K562 (cell line): ENCODE results near the gene DCST1. TPM values are rescaled to one million over a fixed set of nuclear protein-coding genes. Genes with fewer than 3 reads are reported as not detected.

ENCODE experiments used
- BCOR ChIP-seq: fragments of 450-650 bp; IDR thresholded peaks from 2 replicates; pipeline ENCODE4 v1.6.1; 2016
- CAMTA2 ChIP-seq: fragments of 250-450 bp; sonication (Bioruptor Pico); conservative IDR thresholded peaks from 2 replicates; pipeline ENCODE4 v1.5.1; 2022
- CCAR2 ChIP-seq: fragments of 200-400 bp; formaldehyde crosslinking; IDR thresholded peaks from 2 replicates; pipeline ENCODE4 v1.6.1; 2017; ENCODE audit warnings: mild to moderate bottlenecking, low read depth, low read length
- CCNT2 ChIP-seq: IDR thresholded peaks from 2 replicates; pipeline ENCODE4 v1.6.1; 2011; ENCODE audit warnings: borderline replicate concordance, low read depth, mild to moderate bottlenecking, moderate library complexity, mixed read lengths, low read length; ENCODE audit not compliant: insufficient read length; ENCODE audit errors: extremely low read depth
- GABPA ChIP-seq: fragments of 200-800 bp; sonication (Bioruptor generic); conservative IDR thresholded peaks from 2 replicates; pipeline ENCODE4 v1.6.1; 2016; ENCODE audit warnings: low read depth, missing genetic modification characterization, missing compliant biosample characterization
- ILF3 ChIP-seq: fragments of 450-650 bp; IDR thresholded peaks from 2 replicates; pipeline ENCODE4 v1.6.1; 2018; ENCODE audit warnings: antibody characterized with exemption, mild to moderate bottlenecking, moderate library complexity, borderline replicate concordance
- LCOR ChIP-seq: sonication (generic); formaldehyde crosslinking; IDR thresholded peaks from 2 replicates; pipeline ENCODE4 v1.8.0; 2022; ENCODE audit warnings: mild to moderate bottlenecking, missing genetic modification reagents
- MBD2 ChIP-seq: sonication (generic); IDR thresholded peaks from 2 replicates; pipeline ENCODE4 v1.6.1; 2016; ENCODE audit warnings: low read depth, borderline replicate concordance
- MTA3 ChIP-seq: fragments of 450-650 bp; formaldehyde crosslinking; IDR thresholded peaks from 2 replicates; pipeline ENCODE4 v1.6.1; 2017; ENCODE audit warnings: mild to moderate bottlenecking, borderline replicate concordance
- RBM22 ChIP-seq: fragments of 200-400 bp; formaldehyde crosslinking; IDR thresholded peaks from 2 replicates; pipeline ENCODE4 v1.6.1; 2018; ENCODE audit warnings: low read length, low read depth; ENCODE audit not compliant: poor library complexity, severe bottlenecking
- ZC3H11A ChIP-seq: IDR thresholded peaks from 2 replicates; pipeline ENCODE4 v1.6.1; 2012; ENCODE audit warnings: low read depth, low read length, improper control_type of control experiment
- ZNF23 ChIP-seq: fragments of 250-450 bp; sonication (Bioruptor Pico); IDR thresholded peaks from 2 replicates; pipeline ENCODE4 v1.4.0; 2020; ENCODE audit warnings: mild to moderate bottlenecking
- ZNF75A ChIP-seq: fragments of 450-650 bp; formaldehyde crosslinking; IDR thresholded peaks from 2 replicates; pipeline ENCODE4 v1.4.0; 2020; ENCODE audit warnings: mild to moderate bottlenecking
- polyA plus RNA-seq, 8 experiments: library from polyadenylated mRNA; depleted of rRNA in 4 of 8; stranded (reverse) in 5 of 8; unstranded in 3 of 8; fragments of >200 nt; fragmentation: Nextera tagmentation in 2 of 8; fragmentation: Illumina TruSeq in 1 of 8; extraction: Ambion mirVana in 2 of 8; extraction: Trizol in 1 of 8; gene quantifications; 2 replicates each; pipeline versions ENCODE4 v1.2.1 to v1.2.3, GENCODE V29; 2011 to 2014; ENCODE audit warnings: inconsistent platforms in 1 of 8, missing spikeins in 1 of 8
- total RNA-seq, 7 experiments: library from RNA; depleted of rRNA in 6 of 7; stranded (reverse); fragments of >200 nt in 6 of 7; fragmentation: Illumina TruSeq in 2 of 7; extraction: Trizol in 2 of 7; gene quantifications; 2 replicates each; pipeline versions ENCODE4 v1.2.1 to v1.2.3, GENCODE V29; 2011 to 2021; ENCODE audit warnings: low replicate concordance in 1 of 7
- TF ChIP-seq, protein P1 (sequence below): fragments of 250-450 bp; sonication (Bioruptor Pico); IDR thresholded peaks from 2 replicates; pipeline ENCODE4 v1.4.0; 2020; ENCODE audit warnings: mild to moderate bottlenecking, moderate library complexity, borderline replicate concordance
- TF ChIP-seq, protein P2 (sequence below), 3 experiments: IDR thresholded peaks in 2 of 3; conservative IDR thresholded peaks in 1 of 3; 2 replicates each; pipeline ENCODE4 v1.5.1; 2011 to 2012; ENCODE audit warnings: low read length in 3 of 3, mild to moderate bottlenecking in 3 of 3, control low read depth in 2 of 3, improper control_type of control experiment in 1 of 3, inconsistent platforms in 1 of 3, low read depth in 1 of 3, mixed read lengths in 1 of 3, moderate library complexity in 1 of 3; ENCODE audit not compliant: insufficient read depth in 2 of 3
- TF ChIP-seq, protein P3 (sequence below): fragments of 200-800 bp; sonication (Bioruptor generic); IDR thresholded peaks from 2 replicates; pipeline ENCODE4 v1.6.1; 2016; ENCODE audit warnings: missing genetic modification characterization, missing compliant biosample characterization
- TF ChIP-seq, protein P4 (sequence below): fragments of 450-650 bp; IDR thresholded peaks from 2 replicates; pipeline ENCODE4 v1.6.1; 2018; ENCODE audit warnings: mild to moderate bottlenecking, low read depth; ENCODE audit not compliant: partially characterized antibody

DCST1 gene
- total and polyA plus RNA-seq, 9 of the 15 experiments (the other 6 are each of a cell fraction or from before 2014, with no cell fraction given) = not detected

DNA sequence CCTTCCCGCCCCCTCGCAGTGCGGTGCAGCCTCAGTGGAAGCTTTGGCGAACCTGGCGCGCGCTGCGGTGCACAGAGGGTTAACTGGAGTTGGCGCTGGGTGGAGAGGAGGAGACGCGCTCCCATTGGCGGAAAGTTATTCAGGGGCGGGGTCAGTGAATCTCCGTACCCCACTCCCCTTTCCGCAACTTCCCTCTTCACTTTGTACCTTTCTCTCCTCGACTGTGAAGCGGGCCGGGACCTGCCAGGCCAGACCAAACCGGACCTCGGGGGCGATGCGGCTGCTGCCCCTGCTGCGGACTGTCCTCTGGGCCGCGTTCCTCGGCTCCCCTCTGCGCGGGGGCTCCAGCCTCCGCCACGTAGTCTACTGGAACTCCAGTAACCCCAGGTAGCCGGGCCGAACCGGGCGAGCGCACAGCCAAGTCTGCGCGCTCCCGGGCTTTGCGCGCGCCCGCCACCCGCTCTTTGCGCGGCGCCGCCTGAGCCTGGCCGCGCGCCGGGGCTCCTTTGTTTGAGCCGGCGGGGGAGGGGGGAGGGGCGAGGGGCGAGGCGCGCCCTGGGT, 30.0 kb downstream of the DCST1 start, which contains the start of gene EFNA4 (continued):
- TF ChIP-seq, protein P1, sequence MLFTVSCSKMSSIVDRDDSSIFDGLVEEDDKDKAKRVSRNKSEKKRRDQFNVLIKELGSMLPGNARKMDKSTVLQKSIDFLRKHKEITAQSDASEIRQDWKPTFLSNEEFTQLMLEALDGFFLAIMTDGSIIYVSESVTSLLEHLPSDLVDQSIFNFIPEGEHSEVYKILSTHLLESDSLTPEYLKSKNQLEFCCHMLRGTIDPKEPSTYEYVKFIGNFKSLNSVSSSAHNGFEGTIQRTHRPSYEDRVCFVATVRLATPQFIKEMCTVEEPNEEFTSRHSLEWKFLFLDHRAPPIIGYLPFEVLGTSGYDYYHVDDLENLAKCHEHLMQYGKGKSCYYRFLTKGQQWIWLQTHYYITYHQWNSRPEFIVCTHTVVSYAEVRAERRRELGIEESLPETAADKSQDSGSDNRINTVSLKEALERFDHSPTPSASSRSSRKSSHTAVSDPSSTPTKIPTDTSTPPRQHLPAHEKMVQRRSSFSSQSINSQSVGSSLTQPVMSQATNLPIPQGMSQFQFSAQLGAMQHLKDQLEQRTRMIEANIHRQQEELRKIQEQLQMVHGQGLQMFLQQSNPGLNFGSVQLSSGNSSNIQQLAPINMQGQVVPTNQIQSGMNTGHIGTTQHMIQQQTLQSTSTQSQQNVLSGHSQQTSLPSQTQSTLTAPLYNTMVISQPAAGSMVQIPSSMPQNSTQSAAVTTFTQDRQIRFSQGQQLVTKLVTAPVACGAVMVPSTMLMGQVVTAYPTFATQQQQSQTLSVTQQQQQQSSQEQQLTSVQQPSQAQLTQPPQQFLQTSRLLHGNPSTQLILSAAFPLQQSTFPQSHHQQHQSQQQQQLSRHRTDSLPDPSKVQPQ (CRISPR knock-in tag) = no peak
- peak; percentile 44 for TF ChIP-seq RBM22
- TF ChIP-seq, protein P2, sequence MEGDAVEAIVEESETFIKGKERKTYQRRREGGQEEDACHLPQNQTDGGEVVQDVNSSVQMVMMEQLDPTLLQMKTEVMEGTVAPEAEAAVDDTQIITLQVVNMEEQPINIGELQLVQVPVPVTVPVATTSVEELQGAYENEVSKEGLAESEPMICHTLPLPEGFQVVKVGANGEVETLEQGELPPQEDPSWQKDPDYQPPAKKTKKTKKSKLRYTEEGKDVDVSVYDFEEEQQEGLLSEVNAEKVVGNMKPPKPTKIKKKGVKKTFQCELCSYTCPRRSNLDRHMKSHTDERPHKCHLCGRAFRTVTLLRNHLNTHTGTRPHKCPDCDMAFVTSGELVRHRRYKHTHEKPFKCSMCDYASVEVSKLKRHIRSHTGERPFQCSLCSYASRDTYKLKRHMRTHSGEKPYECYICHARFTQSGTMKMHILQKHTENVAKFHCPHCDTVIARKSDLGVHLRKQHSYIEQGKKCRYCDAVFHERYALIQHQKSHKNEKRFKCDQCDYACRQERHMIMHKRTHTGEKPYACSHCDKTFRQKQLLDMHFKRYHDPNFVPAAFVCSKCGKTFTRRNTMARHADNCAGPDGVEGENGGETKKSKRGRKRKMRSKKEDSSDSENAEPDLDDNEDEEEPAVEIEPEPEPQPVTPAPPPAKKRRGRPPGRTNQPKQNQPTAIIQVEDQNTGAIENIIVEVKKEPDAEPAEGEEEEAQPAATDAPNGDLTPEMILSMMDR (IDR thresholded peaks at IDR 0.05 in 2 of 3, conservative IDR thresholded peaks at IDR 0.05 in 1 of 3; ENCODE audit: insufficient read depth in 2 of 3, low read depth in 1 of 3, low read length in 3 of 3) = no peak
- TF ChIP-seq LCOR = no peak
- TF ChIP-seq GABPA (tag) = peak; percentile 38; the same call in 1 of the 2 replicates
- peak; percentile 30; the same call in 1 of the 2 replicates for TF ChIP-seq BCOR
- TF ChIP-seq, protein P3, sequence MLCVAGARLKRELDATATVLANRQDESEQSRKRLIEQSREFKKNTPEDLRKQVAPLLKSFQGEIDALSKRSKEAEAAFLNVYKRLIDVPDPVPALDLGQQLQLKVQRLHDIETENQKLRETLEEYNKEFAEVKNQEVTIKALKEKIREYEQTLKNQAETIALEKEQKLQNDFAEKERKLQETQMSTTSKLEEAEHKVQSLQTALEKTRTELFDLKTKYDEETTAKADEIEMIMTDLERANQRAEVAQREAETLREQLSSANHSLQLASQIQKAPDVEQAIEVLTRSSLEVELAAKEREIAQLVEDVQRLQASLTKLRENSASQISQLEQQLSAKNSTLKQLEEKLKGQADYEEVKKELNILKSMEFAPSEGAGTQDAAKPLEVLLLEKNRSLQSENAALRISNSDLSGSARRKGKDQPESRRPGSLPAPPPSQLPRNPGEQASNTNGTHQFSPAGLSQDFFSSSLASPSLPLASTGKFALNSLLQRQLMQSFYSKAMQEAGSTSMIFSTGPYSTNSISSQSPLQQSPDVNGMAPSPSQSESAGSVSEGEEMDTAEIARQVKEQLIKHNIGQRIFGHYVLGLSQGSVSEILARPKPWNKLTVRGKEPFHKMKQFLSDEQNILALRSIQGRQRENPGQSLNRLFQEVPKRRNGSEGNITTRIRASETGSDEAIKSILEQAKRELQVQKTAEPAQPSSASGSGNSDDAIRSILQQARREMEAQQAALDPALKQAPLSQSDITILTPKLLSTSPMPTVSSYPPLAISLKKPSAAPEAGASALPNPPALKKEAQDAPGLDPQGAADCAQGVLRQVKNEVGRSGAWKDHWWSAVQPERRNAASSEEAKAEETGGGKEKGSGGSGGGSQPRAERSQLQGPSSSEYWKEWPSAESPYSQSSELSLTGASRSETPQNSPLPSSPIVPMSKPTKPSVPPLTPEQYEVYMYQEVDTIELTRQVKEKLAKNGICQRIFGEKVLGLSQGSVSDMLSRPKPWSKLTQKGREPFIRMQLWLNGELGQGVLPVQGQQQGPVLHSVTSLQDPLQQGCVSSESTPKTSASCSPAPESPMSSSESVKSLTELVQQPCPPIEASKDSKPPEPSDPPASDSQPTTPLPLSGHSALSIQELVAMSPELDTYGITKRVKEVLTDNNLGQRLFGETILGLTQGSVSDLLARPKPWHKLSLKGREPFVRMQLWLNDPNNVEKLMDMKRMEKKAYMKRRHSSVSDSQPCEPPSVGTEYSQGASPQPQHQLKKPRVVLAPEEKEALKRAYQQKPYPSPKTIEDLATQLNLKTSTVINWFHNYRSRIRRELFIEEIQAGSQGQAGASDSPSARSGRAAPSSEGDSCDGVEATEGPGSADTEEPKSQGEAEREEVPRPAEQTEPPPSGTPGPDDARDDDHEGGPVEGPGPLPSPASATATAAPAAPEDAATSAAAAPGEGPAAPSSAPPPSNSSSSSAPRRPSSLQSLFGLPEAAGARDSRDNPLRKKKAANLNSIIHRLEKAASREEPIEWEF (CRISPR knock-in tag) = no peak
- TF ChIP-seq, protein P4, sequence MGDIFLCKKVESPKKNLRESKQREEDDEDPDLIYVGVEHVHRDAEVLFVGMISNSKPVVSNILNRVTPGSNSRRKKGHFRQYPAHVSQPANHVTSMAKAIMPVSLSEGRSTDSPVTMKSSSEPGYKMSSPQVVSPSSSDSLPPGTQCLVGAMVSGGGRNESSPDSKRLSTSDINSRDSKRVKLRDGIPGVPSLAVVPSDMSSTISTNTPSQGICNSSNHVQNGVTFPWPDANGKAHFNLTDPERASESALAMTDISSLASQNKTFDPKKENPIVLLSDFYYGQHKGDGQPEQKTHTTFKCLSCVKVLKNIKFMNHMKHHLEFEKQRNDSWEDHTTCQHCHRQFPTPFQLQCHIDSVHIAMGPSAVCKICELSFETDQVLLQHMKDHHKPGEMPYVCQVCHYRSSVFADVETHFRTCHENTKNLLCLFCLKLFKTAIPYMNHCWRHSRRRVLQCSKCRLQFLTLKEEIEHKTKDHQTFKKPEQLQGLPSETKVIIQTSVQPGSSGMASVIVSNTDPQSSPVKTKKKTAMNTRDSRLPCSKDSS = no peak
- no peak for TF ChIP-seq CCAR2
- no peak for TF ChIP-seq ZNF75A (CRISPR knock-in tag)
- 0 out of 2 replicates have a peak, but pooled peaks have one; percentile 22 for TF ChIP-seq MBD2
- no peak for TF ChIP-seq ZC3H11A
- TF ChIP-seq ZNF23 (CRISPR knock-in tag) = no peak
- peak; percentile 69; the same call in 1 of the 2 replicates for TF ChIP-seq MTA3
- TF ChIP-seq ILF3 = no peak
- peak; percentile 78 for TF ChIP-seq CCNT2
- no peak for TF ChIP-seq CAMTA2 (CRISPR knock-in tag)
